BJ (cell line): ENCODE data around the gene HTRA3. TPM values are rescaled to one million over a fixed set of nuclear protein-coding genes. Genes with fewer than 3 reads are reported as not detected.

ENCODE experiments used
- CTCF ChIA-PET: fragments of 350-600 bp; formaldehyde crosslinking; extraction: SDS; loops from one replicate; lab custom pipeline; 2021; ENCODE audit warnings: antibody characterized with exemption, inconsistent platforms; lab: Yijun Ruan, JAX
- POLR2A ChIA-PET: fragments of 300-600 bp; sonication (Branson Sonifier 250); formaldehyde crosslinking; extraction: SDS; loops from one replicate; lab custom pipeline; 2021; ENCODE audit warnings: antibody characterized with exemption; lab: Charles Lee
- DNase-seq: peaks from one replicate; pipeline ENCODE4 v3.0.0-alpha.2; 2011; ENCODE audit warnings: low read depth
- H3K27me3 ChIP-seq: 2 replicates; pipeline ENCODE4 v1.6.0; 2011; ENCODE audit warnings: low read length; ENCODE audit not compliant: control insufficient read depth, insufficient read depth
- H3K36me3 ChIP-seq: 2 replicates; pipeline ENCODE4 v1.5.1; 2011; ENCODE audit warnings: low read length; ENCODE audit not compliant: control insufficient read depth, insufficient read depth
- H3K4me3 ChIP-seq: 2 replicates; pipeline ENCODE4 v1.5.1; 2011; ENCODE audit warnings: low read depth, mild to moderate bottlenecking, control low read depth, low read length
- CTCF ChIP-seq: IDR thresholded peaks from 2 replicates; pipeline ENCODE4 v1.5.1; 2011; ENCODE audit warnings: low read depth, mild to moderate bottlenecking, control low read depth, inconsistent platforms, low read length, moderate library complexity; ENCODE audit not compliant: insufficient read depth
- polyA plus RNA-seq: library from polyadenylated mRNA; depleted of rRNA; stranded (reverse); fragments of >200 nt; gene quantifications from 2 replicates; pipeline ENCODE4 v1.2.3, GENCODE V29; 2011

Gene HTRA3
- polyA plus RNA-seq, 1 experiment: 5.7 TPM

- no peak for DNase-seq
- H3K36me3 ChIP-seq: no peaks in the 10 kb centered on the region
- no peak for TF ChIP-seq CTCF
- ChIA-PET CTCF (interaction anchor here (0.8 kb wide), 1 partner anchor 154 kb away, joined by 6 read pairs; no protein-coding TSS in a partner anchor), POLR2A (no interaction called here)
- peaks cover 3% of the 10 kb centered on the region; the same call in 1 of the 2 replicates for H3K27me3 ChIP-seq
- H3K4me3 ChIP-seq: no peak overlapping the region
These were observed 21.5 kb upstream of the HTRA3 start for GRCh38 chr4:8248091-8248490.

GRCh38 chr4:8250227-8250626, 19.3 kb upstream of the HTRA3 start:
- no peak for TF ChIP-seq CTCF
- ChIA-PET POLR2A (no interaction called here), CTCF (interaction anchor here (0.9 to 1.5 kb wide), 3 partner anchors 8 to 153 kb away, joined by 3 to 5 read pairs (median 4); no protein-coding TSS in a partner anchor)
- Histone ChIP-seq H3K27me3 (peaks cover 3% of the 10 kb centered on the region; the same call in 1 of the 2 replicates), H3K36me3 (no peaks in the 10 kb centered on the region), H3K4me3 (no peak overlapping the region)
- no peak for DNase-seq

- CTCF ChIA-PET: interaction anchor here (0.9 to 1.5 kb wide), 3 partner anchors 9 to 152 kb away, joined by 3 to 5 read pairs (median 4); no protein-coding TSS in a partner anchor
- DNase-seq: no peak
- H3K36me3 ChIP-seq: no peaks in the 10 kb centered on the region
- no peak for TF ChIP-seq CTCF
- H3K27me3 ChIP-seq: peaks cover 3% of the 10 kb centered on the region; the same call in 1 of the 2 replicates
- POLR2A ChIA-PET: no interaction called here
- no peak overlapping the region for H3K4me3 ChIP-seq
These were observed 18.9 kb upstream of the HTRA3 start for GRCh38 chr4:8250637-8251036.

- Histone ChIP-seq H3K4me3 (no peak overlapping the region), H3K27me3 (peaks cover 3% of the 10 kb centered on the region; the same call in 1 of the 2 replicates), H3K36me3 (no peaks in the 10 kb centered on the region)
- ChIA-PET CTCF (interaction anchor here (0.9 to 1.5 kb wide), 2 partner anchors 9 to 152 kb away, joined by 4 to 5 read pairs; no protein-coding TSS in a partner anchor), POLR2A (no interaction called here)
- no peak for DNase-seq
- TF ChIP-seq CTCF: no peak
These were observed 18.3 kb upstream of the HTRA3 start for GRCh38 chr4:8251110-8251883.
